Astrocyte (in vitro differentiated cells and primary cell): ENCODE data around the gene ARHGAP1. TPM values are rescaled to one million over a fixed set of nuclear protein-coding genes. Genes with fewer than 3 reads are reported as not detected.
A peak's percentile ranks its signal among the peaks of the same experiment; 100 is the strongest.

Source experiments
- DNase-seq: peaks from one replicate; pipeline ENCODE4 v3.0.0-alpha.2; 2010; ENCODE audit warnings: low read depth
- FAIRE-seq: peaks from 2 replicates; lab custom pipeline; 2011; peaks lifted over from hg19 to GRCh38; lab: Jason Lieb, UNC
- H2AFZ ChIP-seq: 2 replicates; pipeline ENCODE4 v1.6.0; 2012; ENCODE audit warnings: low read depth, low read length, inconsistent platforms
- H3K27ac ChIP-seq: 2 replicates; pipeline ENCODE4 v1.5.1; 2011; ENCODE audit warnings: low read depth, low read length, inconsistent platforms
- H3K27me3 ChIP-seq: 2 replicates; pipeline ENCODE4 v1.6.0; 2011; ENCODE audit warnings: low read length, inconsistent platforms; ENCODE audit not compliant: insufficient read depth
- H3K36me3 ChIP-seq: 2 replicates; pipeline ENCODE4 v1.5.1; 2011; ENCODE audit warnings: low read length, inconsistent platforms; ENCODE audit not compliant: insufficient read depth
- H3K4me1 ChIP-seq: 2 replicates; pipeline ENCODE4 v1.5.1; 2011; ENCODE audit warnings: low read length, inconsistent platforms; ENCODE audit not compliant: insufficient read depth
- H3K4me2 ChIP-seq: 2 replicates; pipeline ENCODE4 v1.6.0; 2012; ENCODE audit warnings: low read length, inconsistent platforms
- H3K4me3 ChIP-seq: 2 replicates; pipeline ENCODE4 v1.5.1; 2011; ENCODE audit warnings: low read depth, mild to moderate bottlenecking, low read length, inconsistent platforms; ENCODE audit not compliant: insufficient read depth
- H3K79me2 ChIP-seq: 2 replicates; pipeline ENCODE4 v1.6.0; 2012; ENCODE audit warnings: mild to moderate bottlenecking, low read length, inconsistent platforms; ENCODE audit not compliant: insufficient read depth
- H3K9ac ChIP-seq: 2 replicates; pipeline ENCODE4 v1.6.0; 2012; ENCODE audit warnings: mild to moderate bottlenecking, low read length, inconsistent platforms
- H3K9me3 ChIP-seq: 2 replicates; pipeline ENCODE4 v1.5.1; 2012; ENCODE audit warnings: low read depth, mild to moderate bottlenecking, low read length, inconsistent platforms; ENCODE audit not compliant: insufficient read depth
- H4K20me1 ChIP-seq: 2 replicates; pipeline ENCODE4 v1.6.0; 2012; ENCODE audit warnings: low read length, inconsistent platforms; ENCODE audit not compliant: insufficient read depth
- H3K27ac Mint-ChIP-seq: one replicate; pipeline ENCODE4 v1.8.0; 2021; ENCODE audit warnings: mild to moderate bottlenecking, mixed read lengths; ENCODE audit not compliant: unreplicated experiment
- H3K27me3 Mint-ChIP-seq: one replicate; pipeline ENCODE4 v1.8.0; 2021; ENCODE audit warnings: low read depth, mixed read lengths; ENCODE audit not compliant: unreplicated experiment
- H3K36me3 Mint-ChIP-seq: one replicate; pipeline ENCODE4 v1.8.0; 2021; ENCODE audit warnings: low read depth, mixed read lengths; ENCODE audit not compliant: unreplicated experiment
- H3K4me1 Mint-ChIP-seq: one replicate; pipeline ENCODE4 v1.8.0; 2021; ENCODE audit warnings: low read depth, mixed read lengths; ENCODE audit not compliant: unreplicated experiment
- H3K4me3 Mint-ChIP-seq: one replicate; pipeline ENCODE4 v1.8.0; 2021; ENCODE audit warnings: mild to moderate bottlenecking, moderate library complexity, mixed read lengths; ENCODE audit not compliant: unreplicated experiment
- H3K9me3 Mint-ChIP-seq: one replicate; pipeline ENCODE4 v1.8.0; 2021; ENCODE audit warnings: mild to moderate bottlenecking, mixed read lengths; ENCODE audit not compliant: unreplicated experiment
- EZH2 ChIP-seq: IDR thresholded peaks from 2 replicates; pipeline ENCODE4 v1.6.1; 2012; ENCODE audit warnings: mild to moderate bottlenecking, low read length, inconsistent platforms; ENCODE audit not compliant: insufficient read depth
- total RNA-seq: library from RNA; stranded (reverse); gene quantifications from 2 replicates; pipeline ENCODE4 v1.2.1, GENCODE V29; 2021
- TF ChIP-seq, protein P1 (sequence below): IDR thresholded peaks from 2 replicates; pipeline ENCODE4 v1.5.1; 2011; ENCODE audit warnings: low read depth, mild to moderate bottlenecking, inconsistent platforms, low read length, moderate library complexity; ENCODE audit not compliant: insufficient read depth

ARHGAP1 gene
- total RNA-seq, 1 donor from 2014 or later: 116 TPM

DNA sequence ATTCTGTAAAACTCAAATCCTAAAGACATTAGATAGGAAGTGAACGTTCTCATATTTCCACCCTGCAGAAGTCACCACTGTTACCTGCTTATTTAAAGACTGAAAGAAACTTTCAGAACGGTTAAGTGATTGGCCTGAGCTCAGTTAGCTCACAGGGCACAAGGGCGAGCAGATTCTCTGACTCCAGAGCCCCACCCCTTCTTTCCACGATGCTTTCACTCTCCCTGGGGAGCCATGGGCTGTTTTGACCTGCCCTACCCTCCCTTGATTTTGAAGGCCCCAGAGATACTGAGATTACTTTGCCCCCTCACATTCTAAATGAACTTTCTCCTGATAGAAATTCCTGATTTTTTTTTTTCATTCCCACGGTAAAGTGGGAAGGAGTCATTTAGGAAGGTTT, 33.9 kb downstream of the ARHGAP1 start:
- Histone ChIP-seq H2AFZ (no peak overlapping the region), H3K4me2 (no peak overlapping the region), H4K20me1 (peaks cover 8% of the 10 kb centered on the region), H3K27ac (no peak overlapping the region), H3K36me3 (peaks cover 38% of the 10 kb centered on the region), H3K79me2 (no peaks in the 10 kb centered on the region), H3K9ac (no peak overlapping the region), H3K4me1 (peaks cover 7% of the 10 kb centered on the region), H3K9me3 (no peaks in the 10 kb centered on the region), H3K4me3 (no peak overlapping the region), H3K27me3 (no peaks in the 10 kb centered on the region)
- H3K27me3 Mint-ChIP-seq: no peaks in the 10 kb centered on the region
- H3K4me1 Mint-ChIP-seq: peaks cover 12% of the 10 kb centered on the region
- no peaks in the 10 kb centered on the region for H3K9me3 Mint-ChIP-seq
- no peak for FAIRE-seq
- TF ChIP-seq, protein P1, sequence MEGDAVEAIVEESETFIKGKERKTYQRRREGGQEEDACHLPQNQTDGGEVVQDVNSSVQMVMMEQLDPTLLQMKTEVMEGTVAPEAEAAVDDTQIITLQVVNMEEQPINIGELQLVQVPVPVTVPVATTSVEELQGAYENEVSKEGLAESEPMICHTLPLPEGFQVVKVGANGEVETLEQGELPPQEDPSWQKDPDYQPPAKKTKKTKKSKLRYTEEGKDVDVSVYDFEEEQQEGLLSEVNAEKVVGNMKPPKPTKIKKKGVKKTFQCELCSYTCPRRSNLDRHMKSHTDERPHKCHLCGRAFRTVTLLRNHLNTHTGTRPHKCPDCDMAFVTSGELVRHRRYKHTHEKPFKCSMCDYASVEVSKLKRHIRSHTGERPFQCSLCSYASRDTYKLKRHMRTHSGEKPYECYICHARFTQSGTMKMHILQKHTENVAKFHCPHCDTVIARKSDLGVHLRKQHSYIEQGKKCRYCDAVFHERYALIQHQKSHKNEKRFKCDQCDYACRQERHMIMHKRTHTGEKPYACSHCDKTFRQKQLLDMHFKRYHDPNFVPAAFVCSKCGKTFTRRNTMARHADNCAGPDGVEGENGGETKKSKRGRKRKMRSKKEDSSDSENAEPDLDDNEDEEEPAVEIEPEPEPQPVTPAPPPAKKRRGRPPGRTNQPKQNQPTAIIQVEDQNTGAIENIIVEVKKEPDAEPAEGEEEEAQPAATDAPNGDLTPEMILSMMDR: no peak
- TF ChIP-seq EZH2: no peak
- no peak overlapping the region for H3K27ac Mint-ChIP-seq
- no peak for DNase-seq
- H3K36me3 Mint-ChIP-seq: peaks cover 28% of the 10 kb centered on the region
- H3K4me3 Mint-ChIP-seq: no peak overlapping the region

DNA sequence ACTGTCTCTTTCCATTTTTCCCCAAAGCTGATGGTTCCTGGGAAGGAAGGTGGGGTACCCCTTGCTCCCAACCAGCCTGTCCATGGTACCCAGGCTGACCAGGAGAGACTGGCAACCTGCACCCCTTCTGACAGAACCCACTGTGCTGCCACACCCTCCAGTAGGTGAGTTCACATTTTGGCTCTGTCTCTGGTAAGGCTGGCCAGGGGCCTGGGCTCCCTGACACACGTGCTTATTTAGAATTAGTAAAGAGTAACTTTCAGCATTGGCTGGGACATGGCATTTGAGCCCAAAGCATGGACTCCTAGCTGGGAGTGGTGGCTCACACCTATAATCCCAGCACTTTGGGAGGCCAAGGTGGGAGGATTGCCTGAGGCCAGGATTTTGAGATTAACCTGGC, 35.1 kb downstream of the ARHGAP1 start:
- no peak overlapping the region for H3K4me3 ChIP-seq
- Mint-ChIP-seq H3K27ac (no peak overlapping the region), H3K9me3 (no peaks in the 10 kb centered on the region), H3K36me3 (peaks cover 22% of the 10 kb centered on the region), H3K4me1 (peaks cover 8% of the 10 kb centered on the region), H3K27me3 (no peaks in the 10 kb centered on the region), H3K4me3 (no peak overlapping the region)
- peaks cover 7% of the 10 kb centered on the region for H3K4me1 ChIP-seq
- peaks cover 35% of the 10 kb centered on the region for H3K36me3 ChIP-seq
- TF ChIP-seq, protein P1: no peak
- TF ChIP-seq EZH2: no peak
- no peak overlapping the region for H3K9ac ChIP-seq
- no peaks in the 10 kb centered on the region for H3K27me3 ChIP-seq
- H3K9me3 ChIP-seq: no peaks in the 10 kb centered on the region
- no peak overlapping the region for H3K27ac ChIP-seq
- H3K4me2 ChIP-seq: no peak overlapping the region
- no peak for DNase-seq
- H4K20me1 ChIP-seq: peaks cover 8% of the 10 kb centered on the region
- no peak overlapping the region for H2AFZ ChIP-seq
- H3K79me2 ChIP-seq: no peaks in the 10 kb centered on the region
- FAIRE-seq: no peak

DNA sequence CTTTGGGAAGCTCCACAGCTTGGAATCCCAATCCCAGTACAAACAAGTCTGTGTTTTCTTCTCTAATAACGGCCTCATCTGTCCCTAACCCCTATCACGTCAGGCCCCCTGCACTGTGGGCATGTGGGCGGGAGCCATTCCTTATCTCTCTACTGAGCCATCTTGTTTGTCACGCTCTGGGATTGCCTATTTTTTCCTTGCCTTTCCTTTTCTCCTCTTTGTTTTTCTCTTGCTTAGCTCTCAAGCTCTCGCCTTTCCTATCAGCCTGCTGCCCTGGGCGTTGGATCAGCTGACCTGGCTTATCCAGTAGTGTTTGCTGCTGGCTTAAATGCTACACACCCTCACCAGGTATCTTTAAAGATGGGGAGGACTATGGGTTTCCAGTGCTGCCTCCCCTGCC, 35.8 kb downstream of the ARHGAP1 start:
- Mint-ChIP-seq H3K9me3 (no peaks in the 10 kb centered on the region), H3K36me3 (peaks cover 19% of the 10 kb centered on the region), H3K27me3 (no peaks in the 10 kb centered on the region), H3K4me3 (no peak overlapping the region), H3K4me1 (peaks cover 13% of the 10 kb centered on the region), H3K27ac (no peak overlapping the region)
- H2AFZ ChIP-seq: no peak overlapping the region
- no peak overlapping the region for H3K9ac ChIP-seq
- H3K27me3 ChIP-seq: no peaks in the 10 kb centered on the region
- H3K4me2 ChIP-seq: no peak overlapping the region
- DNase-seq (no peak), FAIRE-seq (no peak)
- peaks cover 8% of the 10 kb centered on the region for H4K20me1 ChIP-seq
- TF ChIP-seq, protein P1: no peak
- TF ChIP-seq EZH2: no peak
- no peaks in the 10 kb centered on the region for H3K79me2 ChIP-seq
- H3K27ac ChIP-seq: peak overlapping the region; percentile 9
- peaks cover 7% of the 10 kb centered on the region for H3K4me1 ChIP-seq
- H3K4me3 ChIP-seq: no peak overlapping the region
- H3K9me3 ChIP-seq: no peaks in the 10 kb centered on the region
- H3K36me3 ChIP-seq: peaks cover 38% of the 10 kb centered on the region
